ENCODE data around the gene ARID1B.
"Not testable (repeated sequence)": the region's sequence is repeated elsewhere in the genome, so short reads cannot be mapped to it uniquely, and the experiment has no call there.

The ARID1B gene

GRCh38 chr6:157139054-157139708 lies 362.0 kb downstream of the ARID1B start:
- no peak for DNase-seq (ENCODE audit: low read depth)

DNA sequence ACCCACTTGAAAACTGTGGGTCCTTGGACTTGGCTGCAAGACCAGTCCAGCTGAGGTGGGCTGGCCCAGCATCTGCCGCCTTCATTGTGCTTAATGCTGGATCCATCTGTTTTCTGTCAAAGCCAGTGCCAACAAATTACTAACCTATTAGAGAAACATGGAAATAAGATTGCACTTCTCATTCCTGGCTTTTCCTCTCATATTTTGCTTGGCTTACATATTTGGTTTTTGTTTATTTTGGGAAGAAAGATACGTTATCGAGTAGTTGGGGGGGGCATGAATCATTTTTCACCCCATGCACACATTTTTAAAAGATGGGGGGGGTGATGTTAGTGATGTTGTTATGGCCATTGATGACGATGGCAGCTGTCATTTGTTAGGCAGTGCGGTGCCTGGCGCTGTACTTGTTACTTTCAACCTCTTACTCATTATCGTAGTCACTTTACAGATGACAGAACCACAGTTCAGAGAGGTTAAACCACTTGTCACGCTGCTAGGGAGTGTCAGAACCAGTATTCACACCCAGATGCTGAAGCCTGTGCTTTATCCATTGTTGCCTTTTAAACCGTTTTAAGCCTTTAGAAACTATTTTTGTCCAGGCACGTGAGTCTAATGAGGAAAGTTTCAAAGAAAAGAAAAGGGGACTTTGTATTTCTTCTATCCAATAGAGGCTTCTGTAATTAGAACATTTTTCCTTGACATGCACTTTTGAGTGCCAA lies 366.2 kb downstream of the ARID1B start:
- DNase-seq (ENCODE audit: low read depth), result peak; percentile 60

- DNase-seq (ENCODE audit: low read depth), result no peak
Observed at GRCh38 chr6:157143890-157144798, 367.0 kb downstream of the ARID1B start.

- DNase-seq (ENCODE audit: low read depth), result no peak
Observed at GRCh38 chr6:157144859-157145568, 367.8 kb downstream of the ARID1B start.

DNA sequence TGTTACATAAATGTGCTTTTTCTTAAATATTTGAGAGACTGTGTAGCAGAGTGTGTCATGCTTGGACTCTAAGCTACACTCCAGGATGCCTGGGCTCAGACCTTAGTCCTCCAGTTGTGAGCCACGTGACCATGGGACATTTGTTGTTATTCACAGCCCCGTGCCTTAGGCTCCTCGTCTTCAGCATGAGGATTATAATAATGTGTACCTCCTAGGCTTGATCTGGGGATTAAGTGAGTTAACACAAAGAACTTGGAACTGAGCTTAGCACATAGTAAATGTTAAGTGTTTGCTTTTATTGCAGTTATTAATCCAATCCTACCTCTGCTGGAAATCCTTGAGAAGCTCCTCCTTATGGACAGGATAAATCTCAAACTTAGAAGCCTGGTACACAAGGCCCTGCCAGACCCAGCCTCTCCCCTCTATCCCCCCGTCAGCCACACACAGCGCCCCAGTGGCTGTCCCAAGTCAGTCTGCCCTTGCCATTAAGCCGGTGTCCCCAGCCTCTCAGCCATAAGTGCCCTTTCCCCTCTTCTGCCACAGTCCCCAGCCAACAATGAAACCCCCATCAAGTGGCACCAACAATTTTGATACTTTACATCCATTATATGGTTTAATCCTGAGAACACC lies 368.6 kb downstream of the ARID1B start:
- DNase-seq (ENCODE audit: low read depth), result no peak

DNA sequence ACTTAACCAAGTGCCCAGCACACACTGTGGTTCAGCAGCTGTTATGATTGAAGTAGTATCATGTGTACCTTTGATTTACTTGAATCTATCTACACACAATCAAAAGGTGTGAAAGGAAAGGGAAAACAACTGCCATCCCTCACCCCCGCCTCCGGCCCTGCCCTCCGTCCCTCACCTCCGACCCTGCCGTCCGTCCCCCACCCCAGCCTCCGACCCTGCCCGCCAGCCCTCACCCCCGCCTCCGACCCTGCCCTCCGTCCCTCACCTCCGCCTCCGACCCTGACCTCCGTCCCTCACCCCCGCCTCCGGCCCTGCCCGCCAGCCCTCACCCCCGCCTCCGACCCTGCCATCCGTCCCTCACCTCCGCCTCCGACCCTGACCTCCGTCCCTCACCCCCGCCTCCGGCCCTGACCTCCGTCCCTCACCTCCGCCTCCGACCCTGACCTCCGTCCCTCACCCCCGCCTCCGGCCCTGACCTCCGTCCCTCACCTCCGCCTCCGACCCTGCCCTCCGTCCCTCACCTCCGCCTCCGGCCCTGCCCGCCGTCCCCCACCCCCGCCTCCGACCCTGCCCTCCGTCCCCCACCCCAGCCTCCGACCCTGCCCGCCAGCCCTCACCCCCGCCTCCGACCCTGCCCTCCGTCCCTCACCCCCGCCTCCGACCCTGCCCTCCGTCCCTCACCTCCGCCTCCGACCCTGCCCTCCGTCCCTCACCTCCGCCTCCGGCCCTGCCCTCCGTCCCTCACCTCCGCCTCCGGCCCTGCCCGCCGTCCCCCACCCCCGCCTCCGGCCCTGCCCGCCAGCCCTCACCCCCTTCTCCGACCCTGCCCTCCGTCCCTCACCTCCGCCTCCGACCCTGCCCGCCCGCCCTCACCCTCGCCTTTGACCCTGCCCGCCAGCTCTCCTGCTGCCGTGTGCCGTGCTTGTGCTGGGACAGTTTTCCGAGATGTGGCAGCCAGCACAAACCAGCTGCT lies 370.2 kb downstream of the ARID1B start:
- not testable (repeated sequence) for DNase-seq (ENCODE audit: low read depth)

DNA sequence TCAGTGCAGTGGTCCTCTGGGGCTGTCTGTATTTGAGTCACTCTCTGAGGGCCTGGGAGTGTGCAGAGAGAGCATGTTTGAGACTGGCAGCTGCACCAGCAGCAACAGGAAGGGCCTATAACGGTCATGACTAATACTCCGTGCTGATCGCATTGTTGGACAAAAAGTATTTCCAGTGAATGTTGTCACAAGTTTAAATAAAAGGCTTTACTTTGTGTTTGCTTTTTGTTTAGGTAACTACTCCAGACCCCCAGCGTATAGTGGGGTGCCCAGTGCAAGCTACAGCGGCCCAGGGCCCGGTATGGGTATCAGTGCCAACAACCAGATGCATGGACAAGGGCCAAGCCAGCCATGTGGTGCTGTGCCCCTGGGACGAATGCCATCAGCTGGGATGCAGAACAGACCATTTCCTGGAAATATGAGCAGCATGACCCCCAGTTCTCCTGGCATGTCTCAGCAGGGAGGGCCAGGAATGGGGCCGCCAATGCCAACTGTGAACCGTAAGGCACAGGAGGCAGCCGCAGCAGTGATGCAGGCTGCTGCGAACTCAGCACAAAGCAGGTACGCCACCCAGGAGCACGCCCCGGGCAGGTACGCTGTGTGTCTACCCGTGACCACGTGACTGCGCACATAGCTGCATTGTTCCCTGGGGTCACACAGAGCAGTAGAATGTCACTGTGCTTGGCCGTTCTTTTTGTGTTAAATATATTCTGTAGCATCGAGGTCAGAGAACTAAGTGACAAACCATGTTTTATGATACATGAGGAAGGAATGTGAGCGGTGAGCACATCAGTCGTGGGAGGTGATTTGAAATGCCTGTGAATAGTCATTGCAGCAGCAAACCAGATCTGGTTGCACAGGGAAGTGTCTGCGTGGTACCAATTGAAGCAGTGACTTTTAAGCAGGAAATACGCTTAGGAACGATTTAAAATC lies 371.5 kb downstream of the ARID1B start:
- DNase-seq (ENCODE audit: low read depth), result peak; percentile 77

GRCh38 chr6:157150076-157150475 lies 372.9 kb downstream of the ARID1B start:
- DNase-seq (ENCODE audit: low read depth), result no peak

DNA sequence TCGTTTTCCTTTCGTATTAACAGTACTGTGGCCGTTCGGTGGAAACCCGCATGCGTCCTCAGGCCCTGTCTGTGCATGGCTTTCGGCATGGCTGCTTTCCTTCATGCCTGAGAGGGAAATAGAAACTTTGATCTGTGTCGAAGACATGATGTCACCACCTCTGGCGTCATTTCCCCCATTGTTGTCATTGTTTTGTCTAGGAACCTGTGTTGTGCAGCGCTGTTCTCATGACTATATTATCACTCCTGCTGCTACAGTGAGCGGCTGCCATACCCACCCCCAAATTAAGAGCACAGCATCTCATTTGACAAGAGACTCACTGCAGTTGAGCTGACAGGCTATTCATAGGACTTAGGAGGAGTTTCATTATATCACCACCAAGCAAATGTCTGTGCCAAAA lies 373.9 kb downstream of the ARID1B start:
- DNase-seq (ENCODE audit: low read depth), result no peak

- DNase-seq (ENCODE audit: low read depth), result no peak
Observed at GRCh38 chr6:157151989-157152388, 374.8 kb downstream of the ARID1B start.

DNA sequence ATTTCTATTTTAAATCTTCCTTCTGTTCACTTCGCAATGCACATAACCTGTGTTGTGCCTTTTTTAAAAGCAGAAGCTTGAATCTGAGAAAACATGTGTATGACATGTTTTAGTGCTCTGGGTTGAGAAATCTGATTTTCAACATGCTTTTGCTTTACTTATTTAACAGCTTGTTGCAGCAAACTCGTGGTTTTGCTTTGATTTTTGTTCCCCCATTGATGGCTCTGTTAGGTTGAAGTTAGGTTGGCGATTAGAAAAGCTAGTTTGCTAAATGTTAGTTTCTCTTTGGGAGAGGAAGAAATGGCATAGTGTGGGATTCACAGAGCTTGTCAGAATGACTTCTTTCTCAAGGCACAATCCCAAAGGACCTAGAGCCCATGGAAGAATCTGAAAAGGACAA lies 375.4 kb downstream of the ARID1B start:
- no peak for DNase-seq (ENCODE audit: low read depth)

DNA sequence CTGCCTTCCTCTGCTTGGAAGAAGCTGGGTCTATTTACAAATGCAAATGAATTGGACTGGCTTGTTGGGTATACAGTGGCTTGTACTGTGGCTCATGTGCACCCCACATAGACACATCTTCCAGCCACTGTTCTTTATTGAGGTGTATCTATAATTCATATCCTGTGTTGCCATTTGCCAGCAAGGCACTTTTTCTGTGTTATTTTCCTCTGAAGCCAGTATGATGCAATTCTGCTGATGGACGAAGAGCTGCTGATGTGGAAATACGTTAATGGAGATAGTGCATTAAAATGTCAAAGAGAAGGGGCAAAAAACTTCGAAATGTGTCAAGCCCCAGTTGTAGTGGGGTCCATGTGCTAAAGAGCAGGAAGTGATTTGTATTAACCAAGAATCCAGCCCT lies 378.6 kb downstream of the ARID1B start:
- no peak for DNase-seq (ENCODE audit: low read depth)

DNA sequence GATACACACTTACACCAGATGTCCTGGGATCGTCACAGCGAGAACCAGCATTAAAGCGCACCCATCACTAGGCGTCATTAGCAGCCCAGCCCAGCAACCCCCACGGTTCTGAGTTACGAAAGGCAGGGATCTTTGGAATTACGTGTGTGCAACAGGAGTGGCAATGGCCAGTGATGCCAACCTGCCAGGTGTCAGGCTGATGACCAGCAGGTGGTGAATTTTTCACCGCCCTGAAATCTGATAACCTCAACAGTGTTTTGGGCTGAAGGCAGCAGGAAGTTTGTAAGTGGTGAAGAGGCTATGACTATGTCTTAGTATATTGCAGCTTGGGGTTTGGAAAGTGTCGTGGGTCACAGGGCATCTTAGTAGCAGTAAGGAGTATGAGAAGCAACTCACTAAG lies 380.1 kb downstream of the ARID1B start:
- DNase-seq (ENCODE audit: low read depth), result no peak

DNA sequence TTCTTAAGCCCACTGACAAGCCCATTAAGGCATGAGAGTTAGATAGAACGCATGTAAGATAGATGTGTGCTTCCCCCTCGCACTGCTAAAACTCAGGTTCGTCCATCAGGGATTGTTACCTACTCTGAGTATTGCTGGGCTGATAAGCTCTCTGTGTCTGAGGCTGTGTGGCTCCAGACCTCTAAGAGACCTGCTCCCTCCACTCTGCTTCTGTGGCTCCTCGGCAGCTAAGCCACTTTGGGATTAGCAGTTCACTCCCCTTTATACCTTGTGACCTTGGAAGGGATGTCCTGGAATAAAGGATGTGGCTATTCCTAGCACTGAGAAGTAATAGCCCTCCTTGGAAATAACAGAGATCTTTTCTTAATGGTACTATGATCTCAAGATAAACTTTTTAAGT lies 381.3 kb downstream of the ARID1B start:
- no peak for DNase-seq (ENCODE audit: low read depth)

- DNase-seq (ENCODE audit: low read depth), result no peak
Observed at GRCh38 chr6:157158897-157159296, 381.7 kb downstream of the ARID1B start.

DNA sequence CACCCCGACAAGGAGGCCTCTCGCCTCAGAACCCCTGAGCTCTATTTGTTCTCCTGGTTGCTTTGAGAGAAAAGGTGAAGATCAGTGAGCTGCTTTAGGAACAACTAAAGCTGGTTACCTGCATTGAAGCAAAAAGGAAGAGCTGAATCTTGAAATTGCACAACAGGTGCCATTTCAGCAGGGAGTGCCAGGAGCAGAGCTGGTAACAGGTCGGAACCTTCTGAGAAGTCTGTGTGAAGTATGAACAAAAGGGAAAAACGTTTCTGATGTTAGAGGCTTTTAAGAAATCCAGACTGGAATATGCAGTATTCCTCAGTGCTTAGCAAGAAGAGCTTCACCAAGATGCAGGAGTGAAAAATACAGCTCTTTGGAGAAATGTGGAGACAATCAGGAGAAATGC lies 382.2 kb downstream of the ARID1B start:
- DNase-seq (ENCODE audit: low read depth), result no peak

DNA sequence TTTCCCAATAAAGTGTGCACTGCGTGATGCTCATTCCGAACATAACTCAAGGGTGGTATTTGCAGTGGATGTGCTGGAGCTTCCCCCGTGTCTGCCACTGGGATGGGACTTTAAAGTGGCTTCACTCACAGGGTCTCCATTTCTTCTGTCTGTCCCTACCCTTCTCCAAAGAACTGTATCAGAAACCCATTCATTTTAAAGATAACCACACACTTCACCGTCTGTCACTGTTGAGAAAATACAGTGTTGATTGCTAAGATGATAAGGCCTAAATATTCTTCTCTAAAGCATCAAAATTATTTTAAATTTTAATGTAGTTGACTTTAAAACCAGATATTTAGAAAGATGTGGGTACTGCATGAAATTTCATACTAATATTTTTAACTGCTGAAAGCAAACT lies 384.7 kb downstream of the ARID1B start:
- no peak for DNase-seq (ENCODE audit: low read depth)

GRCh38 chr6:157162766-157163433 lies 385.7 kb downstream of the ARID1B start:
- no peak for DNase-seq (ENCODE audit: low read depth)
